ENCODE measurements around the gene RASAL2.

- TF ChIP-seq POLR2AphosphoS5 (IDR thresholded peaks at IDR 0.05; ENCODE audit: borderline replicate concordance, low read depth, low read length) (no peak), EZH2 (IDR thresholded peaks at IDR 0.05) (no peak)
These were observed 395.5 kb downstream of the RASAL2 start for GRCh38 chr1:178489399-178489798.
